Measurements from ENCODE around the gene OIT3.
"Not testable (repeated sequence)": the region's sequence is repeated elsewhere in the genome, so short reads cannot be mapped to it uniquely, and the experiment has no call there.

OIT3 gene

DNA sequence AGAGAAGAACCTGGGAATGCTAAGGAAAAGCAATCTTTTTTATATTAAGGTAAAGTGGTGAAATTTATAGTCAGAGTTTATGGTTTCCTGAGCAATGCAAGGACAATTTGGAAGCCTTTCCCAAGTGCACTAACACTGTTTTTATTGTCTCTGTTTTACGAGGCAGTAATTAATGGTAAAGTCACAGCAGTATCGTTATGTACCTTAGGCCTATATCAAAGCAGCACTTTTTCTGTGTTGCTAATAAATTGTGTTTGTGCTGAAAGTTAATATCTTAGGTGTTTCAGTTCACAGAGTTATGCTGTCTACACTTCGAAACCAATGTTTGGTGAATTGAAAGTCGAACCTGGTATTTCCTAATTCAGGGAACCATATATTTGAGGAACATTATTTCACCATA lies 19.2 kb downstream of the OIT3 start:
- H3K9me3 ChIP-seq, result no peaks in the 10 kb centered on the region
- intact Hi-C loops (cut with DNase I; ENCODE audit: low total_unique reads), result no loop called here
- H3K36me3 ChIP-seq, result no peaks in the 10 kb centered on the region
- TF ChIP-seq, protein P1, sequence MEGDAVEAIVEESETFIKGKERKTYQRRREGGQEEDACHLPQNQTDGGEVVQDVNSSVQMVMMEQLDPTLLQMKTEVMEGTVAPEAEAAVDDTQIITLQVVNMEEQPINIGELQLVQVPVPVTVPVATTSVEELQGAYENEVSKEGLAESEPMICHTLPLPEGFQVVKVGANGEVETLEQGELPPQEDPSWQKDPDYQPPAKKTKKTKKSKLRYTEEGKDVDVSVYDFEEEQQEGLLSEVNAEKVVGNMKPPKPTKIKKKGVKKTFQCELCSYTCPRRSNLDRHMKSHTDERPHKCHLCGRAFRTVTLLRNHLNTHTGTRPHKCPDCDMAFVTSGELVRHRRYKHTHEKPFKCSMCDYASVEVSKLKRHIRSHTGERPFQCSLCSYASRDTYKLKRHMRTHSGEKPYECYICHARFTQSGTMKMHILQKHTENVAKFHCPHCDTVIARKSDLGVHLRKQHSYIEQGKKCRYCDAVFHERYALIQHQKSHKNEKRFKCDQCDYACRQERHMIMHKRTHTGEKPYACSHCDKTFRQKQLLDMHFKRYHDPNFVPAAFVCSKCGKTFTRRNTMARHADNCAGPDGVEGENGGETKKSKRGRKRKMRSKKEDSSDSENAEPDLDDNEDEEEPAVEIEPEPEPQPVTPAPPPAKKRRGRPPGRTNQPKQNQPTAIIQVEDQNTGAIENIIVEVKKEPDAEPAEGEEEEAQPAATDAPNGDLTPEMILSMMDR (IDR thresholded peaks at IDR 0.05), result no peak
- no peak overlapping the region for H3K4me3 ChIP-seq
- DNase-seq, result no peak
- H3K27me3 ChIP-seq, result no peaks in the 10 kb centered on the region
- peaks cover 0 to 9% (median 3%) of the 10 kb centered on the region in 4 donors for H3K4me1 ChIP-seq
- no peak overlapping the region for H3K27ac ChIP-seq

DNA sequence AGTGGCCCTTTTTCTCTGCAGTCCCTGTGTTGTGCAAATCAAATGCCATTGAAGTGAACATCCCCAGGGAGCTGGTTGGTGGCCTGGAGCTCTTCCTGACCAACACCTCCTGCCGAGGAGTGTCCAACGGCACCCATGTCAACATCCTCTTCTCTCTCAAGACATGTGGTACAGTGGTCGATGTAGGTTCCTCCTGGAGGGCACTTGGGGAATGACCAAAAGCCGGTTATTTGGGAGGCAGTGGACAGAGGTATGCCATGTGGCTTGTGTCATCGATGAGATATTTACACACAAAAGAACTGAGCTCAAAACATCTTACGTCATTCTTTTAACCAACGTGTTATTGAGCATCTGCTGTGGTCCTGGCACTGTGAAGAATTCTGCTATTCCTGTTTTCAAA lies 19.7 kb downstream of the OIT3 start:
- Histone ChIP-seq H3K27ac (no peak overlapping the region), H3K4me3 (no peak overlapping the region), H3K36me3 (no peaks in the 10 kb centered on the region), H3K4me1 (peaks cover 0 to 14% (median 3%) of the 10 kb centered on the region in 4 donors), H3K9me3 (no peaks in the 10 kb centered on the region), H3K27me3 (no peaks in the 10 kb centered on the region)
- TF ChIP-seq, protein P1 (IDR thresholded peaks at IDR 0.05), result no peak
- DNase-seq, result no peak
- intact Hi-C loops (cut with DNase I; ENCODE audit: low total_unique reads), result no loop called here

DNA sequence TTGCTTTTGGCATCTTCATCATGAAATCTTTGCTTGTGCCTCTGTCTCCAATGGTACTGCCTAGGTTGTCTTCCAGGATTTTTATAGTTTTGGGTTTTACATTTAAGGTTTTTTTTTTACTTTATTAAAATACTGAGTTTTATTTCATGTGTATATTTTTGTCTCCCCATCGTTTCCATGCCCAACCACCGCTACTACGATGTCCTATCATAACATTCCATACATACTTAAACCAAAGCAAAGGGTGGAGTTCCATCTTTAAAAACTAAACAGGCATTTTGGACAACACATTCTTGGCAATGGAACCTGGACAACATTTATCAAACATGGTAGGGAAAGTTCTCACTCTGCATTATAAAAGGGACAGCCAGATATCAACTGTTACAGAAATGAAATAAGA lies 23.7 kb downstream of the OIT3 start:
- H3K36me3 ChIP-seq; H3K9me3 ChIP-seq; H3K27ac ChIP-seq; DNase-seq; intact Hi-C loops (cut with DNase I; ENCODE audit: low total_unique reads); H3K27me3 ChIP-seq; H3K4me3 ChIP-seq: not testable (repeated sequence)
- H3K4me1 ChIP-seq, result peaks cover 0 to 16% (median 3%) of the 10 kb centered on the region in 4 donors

DNA sequence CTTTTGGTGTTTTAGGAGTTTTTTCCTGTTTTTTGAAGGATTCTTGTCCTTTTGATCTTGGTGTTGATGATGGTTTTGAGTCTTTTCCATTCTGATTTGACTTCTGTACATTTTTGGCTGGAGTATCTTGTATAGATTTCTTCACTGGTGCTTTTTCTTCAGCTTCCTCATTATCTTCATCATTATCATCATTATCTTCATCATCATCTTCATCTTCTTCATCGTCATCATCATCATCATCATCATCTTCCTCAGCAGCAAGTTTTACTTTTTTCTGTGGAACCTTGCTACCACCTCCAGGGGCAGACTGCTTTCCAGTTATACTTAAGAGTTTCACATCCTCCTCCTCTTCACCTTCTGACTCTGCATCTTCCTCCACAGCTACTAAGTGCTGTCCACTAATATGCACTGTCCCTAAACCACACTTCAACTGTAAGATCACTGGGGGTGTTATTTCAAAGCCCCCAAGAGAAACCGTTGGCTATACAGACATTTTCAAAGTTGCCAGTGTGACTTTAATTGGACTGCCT lies 24.3 kb downstream of the OIT3 start:
- H3K9me3 ChIP-seq; H3K36me3 ChIP-seq; H3K27ac ChIP-seq; intact Hi-C loops (cut with DNase I; ENCODE audit: low total_unique reads); DNase-seq; H3K4me3 ChIP-seq; H3K27me3 ChIP-seq: not testable (repeated sequence)
- H3K4me1 ChIP-seq, result peaks cover 0 to 16% (median 3%) of the 10 kb centered on the region in 4 donors

DNA sequence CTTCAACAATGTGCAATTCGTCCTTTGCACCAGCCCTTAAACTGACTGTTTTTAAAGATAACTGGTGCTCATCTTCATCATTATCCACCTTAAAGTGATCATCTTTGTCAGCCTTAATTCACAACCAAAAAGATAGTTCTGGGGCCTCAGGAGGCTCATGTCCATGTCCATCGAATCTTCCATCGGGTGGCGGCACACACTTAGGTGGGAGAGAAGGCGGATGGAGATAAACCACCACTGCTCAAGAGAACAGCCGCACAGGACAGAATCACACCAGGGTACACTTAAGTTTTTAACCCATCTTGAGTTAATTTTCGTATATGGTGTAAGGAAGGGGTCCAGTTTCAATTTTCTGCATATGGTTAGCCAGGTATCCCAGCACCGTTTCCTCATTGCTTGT lies 24.8 kb downstream of the OIT3 start:
- intact Hi-C loops (cut with DNase I; ENCODE audit: low total_unique reads), result no loop called here
- H3K36me3 ChIP-seq, result no peaks in the 10 kb centered on the region
- peaks cover 0 to 3% (median 0%) of the 10 kb centered on the region in 3 donors for H3K9me3 ChIP-seq
- peaks cover 0 to 16% (median 3%) of the 10 kb centered on the region in 4 donors for H3K4me1 ChIP-seq
- H3K4me3 ChIP-seq, result no peak overlapping the region
- DNase-seq, result no peak
- H3K27ac ChIP-seq, result no peak overlapping the region
- H3K27me3 ChIP-seq, result no peaks in the 10 kb centered on the region
- TF ChIP-seq, protein P1 (IDR thresholded peaks at IDR 0.05), result no peak

DNA sequence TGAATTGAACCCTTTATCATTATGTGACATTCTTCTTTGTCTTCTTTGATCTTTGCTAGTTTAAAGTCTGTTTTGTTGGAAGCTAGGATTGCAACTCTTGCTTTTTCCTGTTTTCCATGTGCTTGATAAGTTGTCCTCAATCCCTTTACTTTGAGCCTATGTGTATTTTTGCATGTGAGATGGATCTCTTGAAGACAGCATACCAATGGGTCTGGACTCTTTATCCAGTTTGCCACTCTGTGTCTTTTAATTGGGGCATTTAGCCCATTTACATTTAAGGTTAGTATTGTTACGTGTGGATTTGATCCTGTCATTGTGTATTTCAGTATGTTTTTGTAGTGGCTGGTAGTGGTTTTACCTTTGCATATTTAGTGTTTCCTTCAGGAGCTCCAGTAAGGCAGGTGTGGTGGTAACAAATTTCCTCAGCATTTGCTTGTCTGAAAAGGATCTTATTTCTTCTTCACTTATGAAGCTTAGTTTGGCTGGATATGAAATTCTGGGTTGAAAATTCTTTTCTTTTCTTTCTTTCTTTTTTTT lies 27.7 kb downstream of the OIT3 start:
- H3K4me3 ChIP-seq; DNase-seq; H3K9me3 ChIP-seq; H3K27me3 ChIP-seq; intact Hi-C loops (cut with DNase I; ENCODE audit: low total_unique reads); H3K36me3 ChIP-seq; H3K27ac ChIP-seq: not testable (repeated sequence)
- H3K4me1 ChIP-seq, result peaks cover 0 to 16% (median 3%) of the 10 kb centered on the region in 4 donors

DNA sequence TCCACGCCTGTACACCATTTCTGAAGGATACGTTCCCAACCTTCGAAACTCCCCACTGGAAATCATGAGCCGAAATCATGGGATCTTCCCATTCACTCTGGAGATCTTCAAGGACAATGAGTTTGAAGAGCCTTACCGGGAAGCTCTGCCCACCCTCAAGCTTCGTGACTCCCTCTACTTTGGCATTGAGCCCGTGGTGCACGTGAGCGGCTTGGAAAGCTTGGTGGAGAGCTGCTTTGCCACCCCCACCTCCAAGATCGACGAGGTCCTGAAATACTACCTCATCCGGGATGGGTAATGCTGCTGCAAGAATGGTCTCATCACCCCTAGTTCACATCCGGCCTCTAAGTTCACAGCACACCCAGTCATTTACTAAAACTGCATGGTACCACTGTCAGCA lies 30.8 kb downstream of the OIT3 start:
- Histone ChIP-seq H3K4me3 (no peak overlapping the region), H3K9me3 (peaks cover 0 to 3% (median 0%) of the 10 kb centered on the region in 3 donors), H3K27ac (no peak overlapping the region), H3K4me1 (no peaks in the 10 kb centered on the region), H3K36me3 (no peaks in the 10 kb centered on the region), H3K27me3 (no peaks in the 10 kb centered on the region)
- TF ChIP-seq, protein P1 (IDR thresholded peaks at IDR 0.05), result no peak
- no peak for DNase-seq
- intact Hi-C loops (cut with DNase I; ENCODE audit: low total_unique reads), result no loop called here
